Measurements from ENCODE around the gene GUCY1A1.

- TF ChIP-seq CTCF (tag by site-specific recombination; IDR thresholded peaks at IDR 0.05) (no peak), MZF1 (tag by site-specific recombination; IDR thresholded peaks at IDR 0.05; ENCODE audit: borderline replicate concordance) (no peak), ZSCAN30 (tag by site-specific recombination; IDR thresholded peaks at IDR 0.05) (no peak), ZBTB10 (tag by site-specific recombination; IDR thresholded peaks at IDR 0.05) (no peak), ZBTB21 (tag by site-specific recombination; IDR thresholded peaks at IDR 0.05) (no peak), ZNF670 (tag by site-specific recombination; IDR thresholded peaks at IDR 0.05; ENCODE audit: low read depth) (no peak), ZNF837 (tag by site-specific recombination; IDR thresholded peaks at IDR 0.05) (no peak), ZNF274 (IDR thresholded peaks at IDR 0.05; ENCODE audit: low read length) (no peak), ZNF274 (tag by site-specific recombination; IDR thresholded peaks at IDR 0.05; ENCODE audit: borderline replicate concordance) (no peak)
Measured at GRCh38 chr4:155768370-155768769, 101.7 kb downstream of the GUCY1A1 start.

Measured in HEK293 (cell line).